Thyroid gland (tissue), 4 donors: Measurements from ENCODE around the gene TRIM39.

Experiments used
- CTCF ChIP-seq, 6 experiments: fragments of 200-600 bp in 3 of 6; fragments of 450-650 bp in 3 of 6; sonication (generic) in 3 of 6; IDR thresholded peaks; one replicate each; pipeline ENCODE4 v1.5.1; 2016 to 2019; ENCODE audit warnings: antibody characterized with exemption in 6 of 6, mild to moderate bottlenecking in 2 of 6, inconsistent platforms in 1 of 6, moderate library complexity in 1 of 6
- POLR2A ChIP-seq, 2 donors: fragments of 450-650 bp; IDR thresholded peaks; one replicate each; pipeline ENCODE4 v1.6.1; 2017; ENCODE audit warnings: antibody characterized with exemption in 2 of 2, mild to moderate bottlenecking in 2 of 2, moderate library complexity in 1 of 2

DNA sequence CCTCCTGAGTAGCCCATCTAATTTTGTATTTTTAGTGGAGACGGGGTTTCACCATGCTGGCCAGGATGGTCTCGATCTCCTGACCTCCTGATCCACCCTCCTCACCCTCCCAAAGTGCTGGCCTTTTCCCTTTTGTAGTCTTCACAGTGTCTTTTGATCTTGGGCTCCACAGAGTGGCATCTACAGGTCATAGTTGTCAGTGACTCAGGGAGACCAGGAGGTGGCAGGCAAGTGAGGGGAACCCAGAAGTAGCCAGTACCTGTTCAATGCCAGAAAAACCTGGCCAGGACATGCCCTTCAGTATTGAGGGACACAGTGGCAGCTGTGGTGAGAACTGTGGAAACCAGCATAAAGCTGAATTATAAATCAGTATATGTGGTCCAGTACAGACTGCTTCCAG lies 37.9 kb downstream of the TRIM39 start:
- TF ChIP-seq CTCF (IDR thresholded peaks at IDR 0.05) (no peak), POLR2A (IDR thresholded peaks at IDR 0.05) (no peak)
